T-cell (primary cell): ENCODE data around the gene FAM72A. TPM values are rescaled to one million over a fixed set of nuclear protein-coding genes. Genes with fewer than 3 reads are reported as not detected.
"Not testable (repeated sequence)": the region's sequence is repeated elsewhere in the genome, so short reads cannot be mapped to it uniquely, and the experiment has no call there.

Experiments used
- ATAC-seq, 4 experiments: fragments of 200-7000 bp in 3 of 4; fragments of 150-1000 bp in 1 of 4; cut with Tn5 transposase; replicated peaks in 1 of 4; 1 replicate in 3 of 4; 2 replicates in 1 of 4; pipeline ENCODE4 v1.10.0; 2021; ENCODE audit warnings: moderate library complexity in 3 of 4, mild to moderate bottlenecking in 2 of 4, moderate number of reproducible peaks in 1 of 4
- CTCF ChIA-PET, 2 donors: fragments of 300-600 bp; sonication (Branson Sonifier 250); formaldehyde crosslinking; loops; one replicate each; lab custom pipeline; 2022; ENCODE audit warnings: antibody characterized with exemption in 2 of 2; lab: Charles Lee
- POLR2A ChIA-PET, 2 donors: fragments of 300-600 bp; sonication (Branson Sonifier 250); formaldehyde crosslinking; loops; one replicate each; lab custom pipeline; 2022; ENCODE audit warnings: antibody characterized with exemption in 2 of 2; lab: Charles Lee
- DNase-seq, 35 experiments: peaks; one replicate each; pipeline versions ENCODE4 v3.0.0 to v3.0.0-alpha.2; 2013 to 2023
- H3K27ac ChIP-seq: one replicate; pipeline ENCODE4 v1.5.1; 2013; ENCODE audit warnings: low read length
- H3K27me3 ChIP-seq, 2 experiments: replicated peaks in 1 of 2; 1 replicate in 1 of 2; 2 replicates in 1 of 2; pipeline versions ENCODE4 v1.6.1 to v1.7.0; 2013; ENCODE audit warnings: low read length in 1 of 2, mixed read lengths in 1 of 2; ENCODE audit not compliant: control insufficient read depth in 2 of 2, insufficient read depth in 2 of 2; ENCODE audit errors: extremely low read depth in 1 of 2
- H3K36me3 ChIP-seq, 2 donors: 1 replicate in 1 of 2; 2 replicates in 1 of 2; pipeline versions ENCODE4 v1.6.1 to v1.7.0; 2013; ENCODE audit warnings: low read length in 1 of 2; ENCODE audit not compliant: control insufficient read depth in 2 of 2, insufficient read depth in 1 of 2; ENCODE audit errors: extremely low read depth in 1 of 2
- H3K4me1 ChIP-seq, 2 experiments: 1 replicate in 1 of 2; 2 replicates in 1 of 2; pipeline versions ENCODE4 v1.6.1 to v1.7.0; 2013; ENCODE audit warnings: low read length in 2 of 2, mixed read lengths in 1 of 2; ENCODE audit not compliant: insufficient read depth in 2 of 2, control insufficient read depth in 1 of 2; ENCODE audit errors: extremely low read depth in 1 of 2
- H3K4me3 ChIP-seq, 2 donors: 1 replicate in 1 of 2; 2 replicates in 1 of 2; pipeline versions ENCODE4 v1.5.1 to v1.7.0; 2013; ENCODE audit warnings: mild to moderate bottlenecking in 2 of 2, low read length in 1 of 2, moderate library complexity in 1 of 2; ENCODE audit not compliant: control insufficient read depth in 1 of 2; ENCODE audit errors: extremely low read depth in 1 of 2
- H3K9me3 ChIP-seq: 2 replicates; pipeline ENCODE4 v1.7.0; 2013
- H3K27ac Mint-ChIP-seq, 2 donors: one replicate each; pipeline ENCODE4 v1.8.0; 2020 to 2021; ENCODE audit warnings: mild to moderate bottlenecking in 2 of 2, mixed read lengths in 2 of 2
- H3K27me3 Mint-ChIP-seq, 2 donors: one replicate each; pipeline ENCODE4 v1.8.0; 2021 to 2022; ENCODE audit warnings: mixed read lengths in 2 of 2
- H3K36me3 Mint-ChIP-seq: one replicate; pipeline ENCODE4 v1.8.0; 2021; ENCODE audit warnings: mixed read lengths
- H3K4me1 Mint-ChIP-seq, 3 donors: one replicate each; pipeline ENCODE4 v1.8.0; 2020 to 2022; ENCODE audit warnings: mixed read lengths in 3 of 3, mild to moderate bottlenecking in 1 of 3
- H3K4me3 Mint-ChIP-seq, 3 donors: one replicate each; pipeline ENCODE4 v1.8.0; 2020 to 2022; ENCODE audit warnings: mild to moderate bottlenecking in 3 of 3, mixed read lengths in 3 of 3, moderate library complexity in 3 of 3
- H3K9me3 Mint-ChIP-seq, 3 donors: one replicate each; pipeline ENCODE4 v1.8.0; 2020 to 2022; ENCODE audit warnings: mixed read lengths in 3 of 3
- WGBS: methylation state at CpG from one replicate; pipeline ENCODE4 v1.1.5; 2013; ENCODE audit warnings: missing lambda C conversion rate; ENCODE audit not compliant: insufficient coverage; 5-methylcytosine and 5-hydroxymethylcytosine counted together
- total RNA-seq, 35 experiments: library from RNA in 6 of 35; stranded (reverse) in 6 of 35; fragments of 120-200 nt in 1 of 35; gene quantifications; one replicate each; pipeline versions ENCODE4 v1.2.1 to v1.2.4 and lab custom pipeline; 2013 to 2026

Gene FAM72A
- total RNA-seq, 5 donors from 2014 or later (not counting 1 experiment from before 2014, with no cell fraction given), result 0.30 to 1.7 (median 1.5) TPM

GRCh38 chr1:206218285-206218684 is 15.6 kb upstream of the FAM72A start:
- H3K9me3 ChIP-seq, H3K27me3 Mint-ChIP-seq, H3K9me3 Mint-ChIP-seq, H3K4me3 ChIP-seq, H3K27ac ChIP-seq, H3K27ac Mint-ChIP-seq, DNase-seq, POLR2A ChIA-PET, H3K4me1 ChIP-seq, H3K36me3 Mint-ChIP-seq, H3K4me3 Mint-ChIP-seq, H3K4me1 Mint-ChIP-seq, ATAC-seq, H3K27me3 ChIP-seq, H3K36me3 ChIP-seq, CTCF ChIA-PET: not testable (repeated sequence)
- no CpG with 5 or more reads among the region's 3 CpGs for WGBS

DNA sequence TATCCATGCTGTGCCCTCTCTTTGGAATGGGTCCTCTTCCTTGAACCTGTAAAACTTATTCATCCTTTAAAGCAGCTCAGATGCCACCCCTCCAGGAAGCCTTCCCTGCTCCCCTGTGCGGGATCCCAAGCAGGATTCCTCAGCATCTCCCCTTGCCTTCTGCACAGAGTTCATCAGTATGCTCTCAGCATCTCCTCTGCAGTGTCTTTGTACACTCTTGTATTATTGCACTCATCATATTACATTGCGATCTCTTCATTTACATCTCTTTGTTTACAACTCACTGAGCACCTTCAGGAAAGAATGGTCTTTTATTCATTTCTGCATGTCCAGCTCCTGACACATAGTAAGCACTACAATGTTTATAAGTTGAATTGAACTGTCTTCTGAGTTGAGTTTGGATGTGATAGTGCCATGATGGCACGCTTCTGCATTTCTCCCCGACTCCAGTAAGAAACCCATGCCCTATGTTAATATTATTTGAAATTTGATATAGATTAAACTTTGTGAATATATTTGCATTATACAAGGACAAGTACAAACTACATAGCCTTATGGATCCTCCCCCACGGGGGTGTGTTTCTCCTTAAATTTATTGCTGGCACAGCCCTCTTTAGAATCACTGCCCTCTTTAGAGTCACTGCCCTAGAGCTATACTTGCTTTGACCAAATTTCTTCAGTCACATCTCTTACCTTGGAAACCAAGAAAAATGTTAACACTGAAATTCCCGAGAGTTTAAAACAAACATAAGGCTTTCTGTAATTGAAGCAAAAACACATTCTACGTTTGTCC is 13.2 kb upstream of the FAM72A start:
- POLR2A ChIA-PET, H3K36me3 ChIP-seq, H3K27ac Mint-ChIP-seq, H3K27me3 Mint-ChIP-seq, H3K9me3 ChIP-seq, H3K9me3 Mint-ChIP-seq, H3K27ac ChIP-seq, H3K4me1 Mint-ChIP-seq, H3K27me3 ChIP-seq, H3K36me3 Mint-ChIP-seq, DNase-seq, H3K4me3 ChIP-seq, CTCF ChIA-PET, ATAC-seq, H3K4me1 ChIP-seq, H3K4me3 Mint-ChIP-seq: not testable (repeated sequence)
- no CpG with 5 or more reads among the region's 7 CpGs for WGBS

DNA sequence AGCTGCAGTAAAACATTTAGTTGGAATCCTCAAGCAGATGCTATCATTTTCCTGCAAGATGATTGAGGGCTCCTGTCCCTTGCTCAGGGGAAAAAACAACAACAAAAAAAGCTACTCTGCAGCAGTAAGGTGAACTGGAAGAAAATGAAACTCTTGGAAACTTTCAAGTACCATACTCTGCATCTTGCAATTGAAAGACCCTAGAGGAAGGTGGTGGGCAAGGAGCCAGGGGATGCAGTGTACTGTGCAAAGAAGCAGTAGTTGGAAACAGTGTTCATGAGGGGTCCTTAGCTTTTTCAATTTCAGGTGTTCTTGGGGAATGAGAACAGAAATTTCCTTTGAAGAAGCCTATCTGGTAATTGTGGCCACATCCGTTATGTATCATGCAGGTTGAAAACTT is 8.2 kb upstream of the FAM72A start:
- H3K4me3 Mint-ChIP-seq, POLR2A ChIA-PET: not testable (repeated sequence)

GRCh38 chr1:206205569-206205968 is 2.9 kb upstream of the FAM72A start:
- H3K36me3 ChIP-seq, POLR2A ChIA-PET, H3K4me3 ChIP-seq, H3K36me3 Mint-ChIP-seq, CTCF ChIA-PET, H3K27me3 ChIP-seq, H3K9me3 Mint-ChIP-seq, H3K9me3 ChIP-seq, H3K4me1 ChIP-seq, ATAC-seq, H3K27me3 Mint-ChIP-seq, H3K4me1 Mint-ChIP-seq, H3K4me3 Mint-ChIP-seq, H3K27ac ChIP-seq, H3K27ac Mint-ChIP-seq: not testable (repeated sequence)
- DNase-seq, result peak in 8 of 35 experiments; percentile 1 to 12 (median 4)
- no CpG with 5 or more reads among the region's 31 CpGs for WGBS

More for the DNA sequence above, 8.2 kb upstream of the FAM72A start:
- DNase-seq, ATAC-seq, H3K4me1 ChIP-seq, H3K9me3 ChIP-seq, H3K27me3 ChIP-seq, H3K4me1 Mint-ChIP-seq, H3K9me3 Mint-ChIP-seq, H3K27ac ChIP-seq, H3K27me3 Mint-ChIP-seq, H3K36me3 Mint-ChIP-seq, H3K4me3 ChIP-seq, H3K27ac Mint-ChIP-seq, H3K36me3 ChIP-seq: not testable (repeated sequence)
- CTCF ChIA-PET, result interaction anchor here in 1 of 2 donors (0.6 kb wide), 1 partner anchor 253 kb away, joined by 4 read pairs; no protein-coding TSS in a partner anchor
- no CpG with 5 or more reads among the region's 1 CpG for WGBS

- H3K27ac ChIP-seq, CTCF ChIA-PET, H3K27me3 Mint-ChIP-seq, H3K36me3 Mint-ChIP-seq, H3K36me3 ChIP-seq, ATAC-seq, H3K9me3 Mint-ChIP-seq, H3K27ac Mint-ChIP-seq, H3K27me3 ChIP-seq, H3K4me1 Mint-ChIP-seq, POLR2A ChIA-PET, H3K4me1 ChIP-seq, H3K9me3 ChIP-seq: not testable (repeated sequence)
- peak overlapping the region in 1 of 2 donors; percentile 26 for H3K4me3 ChIP-seq
- WGBS, result no CpG with 5 or more reads among the region's 25 CpGs
- H3K4me3 Mint-ChIP-seq, result peak overlapping the region; percentile 78 to 83 (median 79)
- peak in 9 of 35 experiments; percentile 0 to 12 (median 0) for DNase-seq
Observed at GRCh38 chr1:206204871-206205270, 2.2 kb upstream of the FAM72A start.

GRCh38 chr1:206204159-206204511 is 1.5 kb upstream of the FAM72A start:
- H3K9me3 ChIP-seq, POLR2A ChIA-PET, H3K27me3 Mint-ChIP-seq, CTCF ChIA-PET, H3K27ac Mint-ChIP-seq, ATAC-seq, H3K27ac ChIP-seq, H3K36me3 Mint-ChIP-seq, H3K4me1 ChIP-seq, H3K36me3 ChIP-seq, H3K9me3 Mint-ChIP-seq, H3K4me1 Mint-ChIP-seq, H3K27me3 ChIP-seq: not testable (repeated sequence)
- DNase-seq, result peak in 3 of 35 experiments; percentile 0 to 3 (median 0)
- peak overlapping the region; percentile 31 to 79 (median 62) for H3K4me3 Mint-ChIP-seq
- H3K4me3 ChIP-seq, result peak overlapping the region in 1 of 2 donors; percentile 33
- no CpG with 5 or more reads among the region's 25 CpGs for WGBS
